K562 (cell line): ENCODE data around the gene USP22. TPM values are rescaled to one million over a fixed set of nuclear protein-coding genes. Genes with fewer than 3 reads are reported as not detected.

Source experiments
- BCOR ChIP-seq: fragments of 450-650 bp; IDR thresholded peaks from 2 replicates; pipeline ENCODE4 v1.6.1; 2016
- FOXK1 ChIP-seq: sonication (generic); formaldehyde crosslinking; IDR thresholded peaks from 2 replicates; pipeline ENCODE4 v1.8.0; 2022; ENCODE audit warnings: missing genetic modification reagents, mild to moderate bottlenecking, borderline replicate concordance
- MYNN ChIP-seq, 2 experiments: sonication (generic); formaldehyde crosslinking in 1 of 2; IDR thresholded peaks; 2 replicates each; pipeline versions ENCODE4 v1.5.0 to v1.6.1; 2016 to 2020; ENCODE audit warnings: antibody characterized with exemption in 1 of 2, missing genetic modification reagents in 1 of 2
- PCBP1 ChIP-seq: fragments of 200-400 bp; formaldehyde crosslinking; IDR thresholded peaks from 2 replicates; pipeline ENCODE4 v1.6.1; 2018; ENCODE audit warnings: mild to moderate bottlenecking, low read depth, low read length; ENCODE audit not compliant: poor library complexity, severe bottlenecking
- POLR2H ChIP-seq: IDR thresholded peaks from 2 replicates; pipeline ENCODE4 v1.6.1; 2016; ENCODE audit warnings: missing genetic modification characterization, low read depth, mild to moderate bottlenecking, control low read depth, missing compliant biosample characterization, moderate library complexity
- PURB ChIP-seq: sonication (generic); formaldehyde crosslinking; IDR thresholded peaks from 2 replicates; pipeline ENCODE4 v1.9.0; 2021; ENCODE audit warnings: low read depth, mild to moderate bottlenecking, missing genetic modification reagents
- ZFX ChIP-seq: sonication (generic); formaldehyde crosslinking; IDR thresholded peaks from 2 replicates; pipeline ENCODE4 v1.8.0; 2022; ENCODE audit warnings: mild to moderate bottlenecking, missing genetic modification reagents, moderate library complexity
- polyA plus RNA-seq, 8 experiments: library from polyadenylated mRNA; depleted of rRNA in 4 of 8; stranded (reverse) in 5 of 8; unstranded in 3 of 8; fragments of >200 nt; fragmentation: Nextera tagmentation in 2 of 8; fragmentation: Illumina TruSeq in 1 of 8; extraction: Ambion mirVana in 2 of 8; extraction: Trizol in 1 of 8; gene quantifications; 2 replicates each; pipeline versions ENCODE4 v1.2.1 to v1.2.3, GENCODE V29; 2011 to 2014; ENCODE audit warnings: inconsistent platforms in 1 of 8, missing spikeins in 1 of 8
- total RNA-seq, 7 experiments: library from RNA; depleted of rRNA in 6 of 7; stranded (reverse); fragments of >200 nt in 6 of 7; fragmentation: Illumina TruSeq in 2 of 7; extraction: Trizol in 2 of 7; gene quantifications; 2 replicates each; pipeline versions ENCODE4 v1.2.1 to v1.2.3, GENCODE V29; 2011 to 2021; ENCODE audit warnings: low replicate concordance in 1 of 7
- TF ChIP-seq, protein P1 (sequence below): fragments of 450-650 bp; IDR thresholded peaks from 2 replicates; pipeline ENCODE4 v1.6.1; 2016; ENCODE audit warnings: mild to moderate bottlenecking
- TF ChIP-seq, protein P2 (sequence below): sonication (generic); formaldehyde crosslinking; IDR thresholded peaks from 2 replicates; pipeline ENCODE4 v1.8.1; 2023; ENCODE audit warnings: missing genetic modification reagents, mild to moderate bottlenecking, borderline replicate concordance
- TF ChIP-seq, protein P3 (sequence below), 2 experiments: fragments of 150-350 bp in 1 of 2; IDR thresholded peaks; 2 replicates each; pipeline ENCODE4 v1.6.1; 2012 to 2016; ENCODE audit warnings: low read depth in 2 of 2, low read length in 2 of 2, mild to moderate bottlenecking in 1 of 2, moderate library complexity in 1 of 2
- TF ChIP-seq, protein P4 (sequence below): sonication (generic); formaldehyde crosslinking; IDR thresholded peaks from 2 replicates; pipeline ENCODE4 v1.8.0; 2022; ENCODE audit warnings: mild to moderate bottlenecking, missing genetic modification reagents

The USP22 gene
- total and polyA plus RNA-seq, 9 of the 15 experiments (the other 6 are each of a cell fraction or from before 2014, with no cell fraction given): 6.5 to 113 (median 58.9) TPM

DNA sequence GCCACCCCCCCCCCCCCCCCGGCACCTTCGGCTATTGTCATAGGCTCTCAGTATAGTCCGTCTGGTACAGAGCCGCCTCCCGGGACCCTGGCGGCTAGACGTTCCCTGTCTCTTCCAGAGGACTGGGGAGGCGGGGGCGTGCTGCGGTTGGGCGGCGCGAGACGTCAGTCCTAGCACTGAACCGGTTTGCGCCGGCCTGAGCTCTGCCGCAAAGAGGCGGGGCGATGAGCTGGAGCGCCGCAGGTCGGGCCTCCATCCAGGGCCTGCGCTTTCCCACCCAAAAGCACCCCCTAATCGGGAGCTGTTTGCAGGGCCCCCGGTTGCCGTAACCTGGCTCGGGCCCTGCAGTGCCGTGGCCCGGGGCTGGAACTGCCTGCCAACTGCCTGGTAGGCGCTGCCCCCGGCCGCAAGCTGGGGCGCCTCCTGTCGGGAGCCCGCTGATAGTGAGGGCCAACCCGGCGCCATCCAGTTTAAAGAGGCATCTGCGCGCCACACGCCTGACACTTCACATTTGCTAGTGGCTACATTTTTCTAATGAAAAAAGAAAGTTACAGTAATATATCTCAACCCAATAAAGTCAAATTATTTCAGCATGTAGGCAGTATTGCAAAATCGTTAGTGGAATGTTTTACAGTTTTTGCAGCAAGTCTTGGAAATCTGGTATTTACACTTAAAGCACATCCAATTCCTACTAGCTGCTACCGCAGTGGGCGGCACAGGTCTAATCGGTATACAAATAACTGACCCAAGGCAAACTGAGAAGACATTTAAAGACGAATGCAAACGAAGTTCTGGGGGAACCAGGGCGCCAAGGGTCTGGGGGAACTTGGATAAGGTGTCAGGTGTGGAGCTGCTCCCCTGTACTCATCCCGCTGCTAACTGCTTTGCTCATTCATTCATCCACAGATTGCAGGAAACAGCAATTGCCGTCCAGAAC lies 753 bp upstream of the USP22 start (continued):
- TF ChIP-seq, protein P1, sequence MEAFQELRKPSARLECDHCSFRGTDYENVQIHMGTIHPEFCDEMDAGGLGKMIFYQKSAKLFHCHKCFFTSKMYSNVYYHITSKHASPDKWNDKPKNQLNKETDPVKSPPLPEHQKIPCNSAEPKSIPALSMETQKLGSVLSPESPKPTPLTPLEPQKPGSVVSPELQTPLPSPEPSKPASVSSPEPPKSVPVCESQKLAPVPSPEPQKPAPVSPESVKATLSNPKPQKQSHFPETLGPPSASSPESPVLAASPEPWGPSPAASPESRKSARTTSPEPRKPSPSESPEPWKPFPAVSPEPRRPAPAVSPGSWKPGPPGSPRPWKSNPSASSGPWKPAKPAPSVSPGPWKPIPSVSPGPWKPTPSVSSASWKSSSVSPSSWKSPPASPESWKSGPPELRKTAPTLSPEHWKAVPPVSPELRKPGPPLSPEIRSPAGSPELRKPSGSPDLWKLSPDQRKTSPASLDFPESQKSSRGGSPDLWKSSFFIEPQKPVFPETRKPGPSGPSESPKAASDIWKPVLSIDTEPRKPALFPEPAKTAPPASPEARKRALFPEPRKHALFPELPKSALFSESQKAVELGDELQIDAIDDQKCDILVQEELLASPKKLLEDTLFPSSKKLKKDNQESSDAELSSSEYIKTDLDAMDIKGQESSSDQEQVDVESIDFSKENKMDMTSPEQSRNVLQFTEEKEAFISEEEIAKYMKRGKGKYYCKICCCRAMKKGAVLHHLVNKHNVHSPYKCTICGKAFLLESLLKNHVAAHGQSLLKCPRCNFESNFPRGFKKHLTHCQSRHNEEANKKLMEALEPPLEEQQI: 0 out of 2 replicates have a peak, but pooled peaks have one; percentile 38
- peak; percentile 78 for TF ChIP-seq POLR2H (tag)
- TF ChIP-seq, protein P2, sequence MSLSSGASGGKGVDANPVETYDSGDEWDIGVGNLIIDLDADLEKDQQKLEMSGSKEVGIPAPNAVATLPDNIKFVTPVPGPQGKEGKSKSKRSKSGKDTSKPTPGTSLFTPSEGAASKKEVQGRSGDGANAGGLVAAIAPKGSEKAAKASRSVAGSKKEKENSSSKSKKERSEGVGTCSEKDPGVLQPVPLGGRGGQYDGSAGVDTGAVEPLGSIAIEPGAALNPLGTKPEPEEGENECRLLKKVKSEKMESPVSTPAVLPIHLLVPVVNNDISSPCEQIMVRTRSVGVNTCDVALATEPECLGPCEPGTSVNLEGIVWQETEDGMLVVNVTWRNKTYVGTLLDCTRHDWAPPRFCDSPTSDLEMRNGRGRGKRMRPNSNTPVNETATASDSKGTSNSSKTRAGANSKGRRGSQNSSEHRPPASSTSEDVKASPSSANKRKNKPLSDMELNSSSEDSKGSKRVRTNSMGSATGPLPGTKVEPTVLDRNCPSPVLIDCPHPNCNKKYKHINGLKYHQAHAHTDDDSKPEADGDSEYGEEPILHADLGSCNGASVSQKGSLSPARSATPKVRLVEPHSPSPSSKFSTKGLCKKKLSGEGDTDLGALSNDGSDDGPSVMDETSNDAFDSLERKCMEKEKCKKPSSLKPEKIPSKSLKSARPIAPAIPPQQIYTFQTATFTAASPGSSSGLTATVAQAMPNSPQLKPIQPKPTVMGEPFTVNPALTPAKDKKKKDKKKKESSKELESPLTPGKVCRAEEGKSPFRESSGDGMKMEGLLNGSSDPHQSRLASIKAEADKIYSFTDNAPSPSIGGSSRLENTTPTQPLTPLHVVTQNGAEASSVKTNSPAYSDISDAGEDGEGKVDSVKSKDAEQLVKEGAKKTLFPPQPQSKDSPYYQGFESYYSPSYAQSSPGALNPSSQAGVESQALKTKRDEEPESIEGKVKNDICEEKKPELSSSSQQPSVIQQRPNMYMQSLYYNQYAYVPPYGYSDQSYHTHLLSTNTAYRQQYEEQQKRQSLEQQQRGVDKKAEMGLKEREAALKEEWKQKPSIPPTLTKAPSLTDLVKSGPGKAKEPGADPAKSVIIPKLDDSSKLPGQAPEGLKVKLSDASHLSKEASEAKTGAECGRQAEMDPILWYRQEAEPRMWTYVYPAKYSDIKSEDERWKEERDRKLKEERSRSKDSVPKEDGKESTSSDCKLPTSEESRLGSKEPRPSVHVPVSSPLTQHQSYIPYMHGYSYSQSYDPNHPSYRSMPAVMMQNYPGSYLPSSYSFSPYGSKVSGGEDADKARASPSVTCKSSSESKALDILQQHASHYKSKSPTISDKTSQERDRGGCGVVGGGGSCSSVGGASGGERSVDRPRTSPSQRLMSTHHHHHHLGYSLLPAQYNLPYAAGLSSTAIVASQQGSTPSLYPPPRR (CRISPR knock-in tag): no peak
- no peak for TF ChIP-seq MYNN (IDR thresholded peaks at IDR 0.05)
- TF ChIP-seq MYNN (CRISPR knock-in tag; IDR thresholded peaks at IDR 0.05): no peak
- TF ChIP-seq, protein P3, sequence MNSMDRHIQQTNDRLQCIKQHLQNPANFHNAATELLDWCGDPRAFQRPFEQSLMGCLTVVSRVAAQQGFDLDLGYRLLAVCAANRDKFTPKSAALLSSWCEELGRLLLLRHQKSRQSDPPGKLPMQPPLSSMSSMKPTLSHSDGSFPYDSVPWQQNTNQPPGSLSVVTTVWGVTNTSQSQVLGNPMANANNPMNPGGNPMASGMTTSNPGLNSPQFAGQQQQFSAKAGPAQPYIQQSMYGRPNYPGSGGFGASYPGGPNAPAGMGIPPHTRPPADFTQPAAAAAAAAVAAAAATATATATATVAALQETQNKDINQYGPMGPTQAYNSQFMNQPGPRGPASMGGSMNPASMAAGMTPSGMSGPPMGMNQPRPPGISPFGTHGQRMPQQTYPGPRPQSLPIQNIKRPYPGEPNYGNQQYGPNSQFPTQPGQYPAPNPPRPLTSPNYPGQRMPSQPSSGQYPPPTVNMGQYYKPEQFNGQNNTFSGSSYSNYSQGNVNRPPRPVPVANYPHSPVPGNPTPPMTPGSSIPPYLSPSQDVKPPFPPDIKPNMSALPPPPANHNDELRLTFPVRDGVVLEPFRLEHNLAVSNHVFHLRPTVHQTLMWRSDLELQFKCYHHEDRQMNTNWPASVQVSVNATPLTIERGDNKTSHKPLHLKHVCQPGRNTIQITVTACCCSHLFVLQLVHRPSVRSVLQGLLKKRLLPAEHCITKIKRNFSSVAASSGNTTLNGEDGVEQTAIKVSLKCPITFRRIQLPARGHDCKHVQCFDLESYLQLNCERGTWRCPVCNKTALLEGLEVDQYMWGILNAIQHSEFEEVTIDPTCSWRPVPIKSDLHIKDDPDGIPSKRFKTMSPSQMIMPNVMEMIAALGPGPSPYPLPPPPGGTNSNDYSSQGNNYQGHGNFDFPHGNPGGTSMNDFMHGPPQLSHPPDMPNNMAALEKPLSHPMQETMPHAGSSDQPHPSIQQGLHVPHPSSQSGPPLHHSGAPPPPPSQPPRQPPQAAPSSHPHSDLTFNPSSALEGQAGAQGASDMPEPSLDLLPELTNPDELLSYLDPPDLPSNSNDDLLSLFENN (IDR thresholded peaks at IDR 0.05; ENCODE audit: low read depth in 2 of 2, low read length in 2 of 2): peak in 1 of 2 experiments; percentile 54; a peak in 1 of 4 replicates
- TF ChIP-seq BCOR: peak; percentile 70; the same call in 1 of the 2 replicates
- TF ChIP-seq PURB (CRISPR knock-in tag): no peak
- TF ChIP-seq, protein P4, sequence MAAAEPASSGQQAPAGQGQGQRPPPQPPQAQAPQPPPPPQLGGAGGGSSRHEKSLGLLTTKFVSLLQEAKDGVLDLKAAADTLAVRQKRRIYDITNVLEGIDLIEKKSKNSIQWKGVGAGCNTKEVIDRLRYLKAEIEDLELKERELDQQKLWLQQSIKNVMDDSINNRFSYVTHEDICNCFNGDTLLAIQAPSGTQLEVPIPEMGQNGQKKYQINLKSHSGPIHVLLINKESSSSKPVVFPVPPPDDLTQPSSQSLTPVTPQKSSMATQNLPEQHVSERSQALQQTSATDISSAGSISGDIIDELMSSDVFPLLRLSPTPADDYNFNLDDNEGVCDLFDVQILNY (CRISPR knock-in tag): peak; percentile 18; the same call in 1 of the 2 replicates
- 0 out of 2 replicates have a peak, but pooled peaks have one; percentile 32 for TF ChIP-seq FOXK1
- TF ChIP-seq ZFX: peak; percentile 95
- no peak for TF ChIP-seq PCBP1
